GM18498 (cell line): ENCODE measurements around the gene ADAMTS12.

Experiments used
- ATAC-seq: cut with Tn5 transposase; IDR thresholded peaks from one replicate; pipeline ENCODE4 v1.9.1; 2021; ENCODE audit warnings: mild to moderate bottlenecking, moderate library complexity; ENCODE audit not compliant: unreplicated experiment

The ADAMTS12 gene

GRCh38 chr5:33764786-33765185 is 127.0 kb downstream of the ADAMTS12 start:
- ATAC-seq, result no peak

GRCh38 chr5:33763435-33763834 is 128.4 kb downstream of the ADAMTS12 start:
- no peak for ATAC-seq

- ATAC-seq, result no peak
These were observed 128.9 kb downstream of the ADAMTS12 start for GRCh38 chr5:33762859-33763258.

- no peak for ATAC-seq
These were observed 130.7 kb downstream of the ADAMTS12 start for GRCh38 chr5:33761139-33761538.

- no peak for ATAC-seq
These were observed 133.1 kb downstream of the ADAMTS12 start for GRCh38 chr5:33758737-33759136.

DNA sequence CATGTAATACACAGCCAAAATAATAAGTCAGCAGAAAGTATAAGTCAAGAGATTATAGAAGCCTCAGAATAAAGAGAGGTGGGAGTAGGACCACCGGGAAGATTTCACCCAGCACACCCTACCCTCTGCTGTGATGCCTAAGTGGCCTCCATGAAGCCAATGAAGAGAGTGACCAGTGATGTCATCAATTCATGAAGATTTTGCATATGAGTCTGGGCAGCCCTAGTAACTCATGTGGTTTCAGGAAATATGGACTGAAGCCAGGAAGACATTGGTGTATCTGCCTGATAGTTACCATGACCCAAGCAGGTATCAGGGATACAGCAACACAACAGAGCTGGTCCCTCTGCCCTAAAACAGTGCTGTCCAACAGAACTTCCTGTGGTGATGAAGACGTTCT is 135.3 kb downstream of the ADAMTS12 start:
- ATAC-seq, result no peak

DNA sequence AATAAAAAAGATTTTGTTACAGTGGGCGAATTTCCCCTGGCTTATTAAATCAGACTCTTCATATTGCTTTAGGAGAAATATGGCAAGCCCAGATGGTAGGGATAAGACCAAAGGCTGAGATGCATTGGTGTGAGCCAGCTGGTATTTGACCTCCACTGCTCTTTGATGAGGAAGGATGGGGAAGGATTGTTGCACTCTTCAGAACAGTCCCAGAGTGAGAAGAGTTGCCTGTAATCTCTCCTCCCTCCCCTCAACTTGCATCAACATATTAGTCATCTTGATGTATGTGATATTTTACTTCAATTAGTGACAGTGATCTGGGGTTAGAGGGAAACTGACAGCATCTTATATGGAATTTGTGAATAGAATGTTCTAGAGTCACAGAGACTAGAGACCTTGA is 136.6 kb downstream of the ADAMTS12 start:
- no peak for ATAC-seq

DNA sequence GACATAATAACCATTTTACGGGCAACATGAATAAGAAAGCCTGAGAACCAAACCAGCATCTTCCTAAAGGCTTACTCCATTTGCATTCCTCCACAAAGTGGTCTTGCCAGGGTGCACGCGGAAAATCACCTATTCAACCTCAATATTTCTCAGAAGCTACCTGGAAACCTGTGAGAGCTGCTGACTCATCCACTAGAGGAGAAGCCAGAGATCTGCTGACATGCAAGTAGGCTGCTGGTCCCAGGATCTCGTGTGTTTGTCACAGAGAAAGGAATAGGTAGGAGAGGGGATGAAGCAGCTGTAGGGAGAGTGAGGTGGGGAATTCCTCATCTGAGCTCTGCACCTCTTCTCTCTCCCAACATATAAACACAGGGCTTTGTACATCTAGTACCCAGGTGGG is 138.1 kb downstream of the ADAMTS12 start:
- no peak for ATAC-seq

DNA sequence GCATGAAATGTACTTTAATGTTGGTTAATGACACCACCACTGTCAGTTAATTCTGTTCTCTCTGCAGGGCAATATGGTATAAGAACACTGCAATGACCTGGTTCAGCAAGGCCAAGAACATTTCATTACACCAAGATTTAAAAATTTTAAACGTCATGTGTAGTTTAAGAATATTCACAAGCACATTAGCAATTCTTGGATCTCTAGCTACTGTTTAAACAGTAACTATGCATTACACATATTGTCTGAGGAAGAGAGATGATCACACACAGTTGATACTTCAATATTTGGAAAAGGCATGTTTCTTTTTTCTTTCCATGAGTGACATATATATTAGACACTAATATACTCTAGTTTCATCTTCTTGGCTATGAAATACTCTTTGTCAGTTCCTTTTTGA is 143.0 kb downstream of the ADAMTS12 start:
- no peak for ATAC-seq

DNA sequence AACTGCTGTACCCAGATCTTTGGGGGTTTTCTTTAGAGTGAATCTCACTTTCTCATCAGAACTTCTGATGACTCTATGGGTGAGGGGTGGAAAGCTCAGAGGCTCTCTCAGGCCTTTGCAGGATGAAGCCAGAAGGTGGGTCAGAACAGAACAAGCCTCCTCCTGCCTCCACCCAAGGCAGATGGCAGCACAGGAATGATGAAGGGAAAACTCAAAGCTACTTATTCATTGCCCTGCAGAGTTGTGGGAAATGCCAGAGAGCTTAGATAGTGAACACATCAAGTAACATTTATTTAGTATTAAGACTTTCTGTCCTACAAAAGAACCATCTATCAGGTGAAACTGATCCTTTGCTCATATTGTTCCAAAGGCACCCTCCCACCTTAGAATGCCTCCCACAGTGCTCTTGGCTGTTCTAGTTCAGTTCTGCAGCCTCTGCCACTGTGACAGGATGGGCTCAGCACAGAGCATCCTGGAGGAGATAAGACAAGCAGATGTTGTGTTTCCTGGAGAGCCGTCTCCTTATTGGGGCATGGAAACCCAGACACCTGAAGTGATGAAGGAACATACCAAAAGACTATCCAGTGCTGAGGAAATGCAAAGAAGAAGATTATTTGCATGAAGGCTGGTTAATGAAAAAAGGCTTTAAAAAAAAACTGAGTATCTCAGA is 146.6 kb downstream of the ADAMTS12 start:
- no peak for ATAC-seq

DNA sequence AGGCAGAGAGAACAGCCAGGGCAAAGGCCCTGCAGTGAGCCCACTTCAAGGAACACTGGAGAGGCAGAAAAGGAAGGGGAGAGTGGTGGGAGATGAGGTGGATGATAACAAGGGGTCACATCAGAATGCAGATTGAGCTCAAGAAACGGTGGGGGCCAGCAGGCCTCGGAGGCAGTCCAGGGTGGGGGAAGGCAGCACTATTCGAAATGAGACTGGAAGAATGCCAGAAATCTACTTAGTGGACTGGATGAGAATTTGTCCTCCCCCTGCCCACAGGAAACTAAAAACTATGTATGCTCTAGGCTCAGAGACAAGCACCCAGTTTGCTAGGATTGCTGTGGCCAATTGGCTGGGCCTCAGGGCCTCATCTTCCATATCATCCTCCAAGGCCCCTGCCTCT is 148.7 kb downstream of the ADAMTS12 start:
- no peak for ATAC-seq

DNA sequence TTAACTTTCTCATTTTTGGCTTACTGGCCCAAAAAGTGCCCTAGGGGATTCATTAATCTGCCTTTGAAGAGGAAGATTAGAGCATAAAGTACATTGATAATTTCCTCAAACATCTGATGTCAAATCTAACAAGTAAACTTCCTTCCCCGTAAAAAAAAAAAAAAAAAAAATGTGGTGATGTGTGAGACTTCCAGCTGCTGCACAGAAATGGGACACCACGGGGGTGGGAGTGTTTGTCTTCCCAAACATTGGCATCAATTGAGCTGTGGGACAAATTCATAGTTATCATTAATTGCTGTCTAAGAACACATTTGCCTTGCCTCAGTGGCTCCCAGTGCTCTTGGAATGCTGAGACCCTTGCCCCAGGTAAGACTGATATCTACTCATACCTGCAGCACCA is 149.6 kb downstream of the ADAMTS12 start:
- ATAC-seq, result no peak

DNA sequence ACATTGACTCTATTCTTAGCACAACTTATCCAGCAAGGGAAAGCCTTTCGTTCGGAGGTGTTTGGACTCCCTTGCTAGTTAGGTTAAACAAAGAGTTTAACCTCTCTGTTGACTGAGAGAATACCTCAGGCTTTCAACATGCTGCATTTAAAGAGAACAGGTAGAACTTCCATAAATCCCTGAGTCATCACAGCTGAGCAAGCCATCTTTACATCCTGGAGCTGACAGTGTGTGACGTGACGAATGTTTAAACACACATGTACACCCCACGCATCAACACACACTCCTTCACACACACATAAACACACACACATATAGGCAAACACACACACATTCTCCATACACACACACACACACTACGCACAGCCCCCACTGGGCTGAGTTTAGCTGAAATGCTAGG is 152.8 kb downstream of the ADAMTS12 start:
- ATAC-seq, result no peak

- no peak for ATAC-seq
These were observed 153.7 kb downstream of the ADAMTS12 start for GRCh38 chr5:33738097-33738496.

DNA sequence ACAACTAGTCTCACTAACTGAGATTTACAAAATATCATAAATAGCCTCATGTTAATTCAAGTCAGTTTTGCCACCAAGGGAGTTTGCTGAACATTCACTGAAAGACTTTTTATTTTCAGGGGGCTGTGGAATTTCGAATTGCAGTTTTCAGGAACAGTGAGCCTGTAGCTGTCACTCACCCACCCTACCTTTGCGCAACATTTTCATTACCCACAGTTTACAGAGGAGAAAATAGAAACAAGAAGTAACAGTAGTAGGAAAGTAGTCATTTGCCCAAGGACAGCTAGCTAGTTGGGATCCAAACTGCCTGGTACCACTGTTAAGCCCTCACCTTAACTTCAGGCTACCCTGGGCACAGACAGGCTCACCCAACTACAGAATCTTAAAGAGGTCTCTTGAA is 154.1 kb downstream of the ADAMTS12 start:
- ATAC-seq, result no peak

DNA sequence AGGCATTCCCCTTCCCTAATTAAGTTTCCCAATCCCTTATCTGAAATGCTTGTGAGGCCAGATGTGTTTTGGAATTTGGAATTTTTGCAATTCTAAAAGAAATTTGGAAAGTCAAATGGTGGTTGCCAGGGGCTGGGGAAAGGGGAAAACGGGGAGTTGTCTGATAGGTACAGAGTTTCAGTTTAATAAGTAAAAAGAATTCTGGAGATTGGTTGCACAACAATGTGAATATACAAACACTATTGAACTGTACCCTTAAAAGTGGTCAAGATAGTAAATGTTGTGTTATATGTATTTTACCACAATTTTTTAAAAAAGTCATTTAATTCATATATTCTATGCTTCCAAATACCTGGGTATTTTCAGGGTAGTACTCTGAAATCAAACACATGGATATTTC is 154.5 kb downstream of the ADAMTS12 start:
- ATAC-seq, result no peak

DNA sequence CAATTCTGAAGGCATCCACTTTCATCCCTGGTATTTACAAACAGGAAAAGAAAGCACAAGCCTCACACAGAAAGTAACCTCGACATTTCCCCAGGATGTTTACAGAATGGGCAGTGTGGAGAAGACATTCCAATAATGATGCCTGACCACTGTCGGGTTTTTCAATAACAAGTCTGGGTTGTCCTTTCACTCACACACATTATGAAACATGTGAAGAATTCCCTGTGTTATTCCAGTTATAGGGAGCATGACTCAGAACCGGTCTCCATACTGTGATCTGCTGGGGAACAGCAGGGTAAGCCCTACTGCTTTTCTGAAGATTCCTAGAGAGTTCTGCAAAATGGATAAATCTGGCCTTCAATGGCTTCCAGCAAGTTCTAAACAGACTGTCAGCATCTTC is 155.3 kb downstream of the ADAMTS12 start:
- no peak for ATAC-seq

DNA sequence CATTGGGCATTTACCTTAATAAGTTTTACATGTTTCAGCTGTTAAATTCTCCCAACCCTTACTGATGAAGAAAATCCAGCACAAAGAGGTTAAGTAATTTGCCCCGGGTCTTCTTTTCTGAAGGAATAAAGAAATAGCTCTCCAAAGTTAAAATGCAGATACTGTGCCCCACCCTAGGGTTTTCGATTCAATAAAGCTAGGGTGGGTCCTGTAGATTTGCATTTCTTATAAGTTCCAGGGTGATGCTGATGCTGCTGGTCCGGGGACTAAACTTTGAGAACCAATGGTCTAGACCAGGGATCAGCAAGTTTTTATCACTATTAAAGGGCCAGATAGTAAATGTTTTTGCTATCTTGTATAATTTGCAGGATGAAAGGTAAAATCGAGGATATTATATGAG is 156.7 kb downstream of the ADAMTS12 start:
- ATAC-seq, result no peak

DNA sequence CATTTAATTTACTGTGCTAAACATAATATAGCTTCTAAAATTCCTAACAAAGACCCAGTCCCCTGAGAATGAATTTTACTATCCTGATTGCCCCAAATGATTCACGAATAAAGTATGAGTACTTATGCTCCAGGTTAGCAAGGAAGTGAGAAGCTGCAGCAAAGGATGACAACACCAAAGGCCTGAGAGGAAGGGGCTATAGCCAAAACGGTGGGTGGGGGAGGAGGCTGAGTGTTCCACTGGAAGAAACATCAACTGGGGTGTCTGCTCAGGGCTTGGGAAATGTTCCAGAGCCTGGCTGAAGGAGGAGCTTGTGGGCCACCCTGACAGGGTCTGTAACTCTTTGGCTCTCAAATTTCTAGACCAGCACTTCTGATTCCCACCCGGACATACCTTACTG is 157.3 kb downstream of the ADAMTS12 start:
- ATAC-seq, result no peak

DNA sequence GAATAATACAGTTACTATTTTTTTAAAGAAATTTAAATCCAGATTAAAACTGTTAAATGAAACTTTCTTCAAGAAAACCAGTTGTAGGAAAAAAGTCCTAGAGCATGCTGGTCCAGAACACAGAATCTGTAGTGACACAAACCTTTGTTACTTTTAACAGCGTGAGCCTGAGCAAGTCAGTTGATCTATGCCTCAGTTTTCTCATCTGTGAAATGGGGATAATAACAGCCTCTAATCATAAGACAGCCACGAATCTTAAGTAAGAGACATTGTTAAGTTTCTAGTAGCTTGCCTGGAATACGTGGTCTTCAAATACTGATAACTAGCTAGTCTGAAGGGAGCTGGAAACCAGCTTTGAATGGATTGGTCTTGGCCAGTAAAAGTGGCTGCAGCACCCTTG is 158.6 kb downstream of the ADAMTS12 start:
- ATAC-seq, result no peak

DNA sequence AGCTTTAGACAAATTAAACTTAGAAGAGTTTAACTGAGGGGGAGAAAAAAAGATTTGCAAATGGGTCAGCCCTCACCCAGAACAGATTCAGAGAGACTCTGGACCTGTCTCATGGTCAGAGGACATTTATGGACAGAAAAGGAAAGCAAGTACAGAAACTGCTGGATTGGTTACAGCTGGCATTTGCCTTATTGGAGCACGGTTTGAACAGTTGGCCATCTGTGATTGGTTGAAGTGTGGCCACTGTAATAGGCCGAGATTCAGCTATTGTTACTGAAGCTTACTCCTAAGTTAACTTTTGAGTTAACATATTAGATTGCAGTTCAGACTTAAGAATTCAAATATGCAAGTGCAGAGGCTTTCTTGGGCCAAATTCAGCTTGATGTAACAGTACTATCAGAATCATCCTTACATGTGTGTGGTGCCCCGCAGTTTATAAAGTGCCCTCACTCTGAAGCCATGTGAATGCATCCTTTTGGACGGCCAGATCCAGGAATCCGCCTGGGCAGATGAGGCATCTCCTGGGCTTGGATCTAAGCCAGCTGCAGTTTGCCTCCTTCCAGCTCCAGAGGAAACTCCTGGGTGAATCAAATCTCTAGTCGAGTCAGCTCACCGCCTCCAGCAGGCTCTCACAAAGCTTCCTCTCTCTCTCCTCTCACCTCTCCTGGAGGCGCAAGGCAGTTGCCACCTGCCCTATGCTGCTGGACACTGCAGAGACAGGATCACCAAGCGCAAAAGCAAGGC is 165.2 kb downstream of the ADAMTS12 start:
- no peak for ATAC-seq

GRCh38 chr5:33725806-33726205 is 166.0 kb downstream of the ADAMTS12 start:
- no peak for ATAC-seq
